Brain microvascular endothelial cell (primary cell): ENCODE measurements around the gene HMGCL.
A peak's percentile ranks its signal among the peaks of the same experiment; 100 is the strongest.

Experiments used
- DNase-seq: peaks from one replicate; pipeline ENCODE4 v3.0.0-alpha.2; 2020
- H3K27ac ChIP-seq: fragments of 250-450 bp; sonication (Bioruptor Pico); 2 replicates; pipeline ENCODE4 v1.5.1; 2020; ENCODE audit warnings: mild to moderate bottlenecking, moderate library complexity
- H3K27me3 ChIP-seq: fragments of 250-450 bp; sonication (Bioruptor Pico); replicated peaks from 2 replicates; pipeline ENCODE4 v1.5.1; 2020; ENCODE audit warnings: mild to moderate bottlenecking
- H3K36me3 ChIP-seq: fragments of 250-450 bp; sonication (Bioruptor Pico); replicated peaks from 2 replicates; pipeline ENCODE4 v1.5.1; 2020; ENCODE audit warnings: mild to moderate bottlenecking
- H3K4me3 ChIP-seq: 2 replicates; pipeline ENCODE4 v1.5.1; 2011; ENCODE audit warnings: low read depth, mild to moderate bottlenecking, control low read depth, low read length, moderate library complexity
- in situ Hi-C: cut with HindIII; loops from 2 replicates; pipeline ENCODE4 v1.10.0; 2017; ENCODE audit warnings: low sequenced_read_pairs, low pct_ligation_motif_present
- TF ChIP-seq, protein P1 (sequence below): IDR thresholded peaks from 2 replicates; pipeline ENCODE4 v1.5.1; 2011; ENCODE audit warnings: low read depth, mild to moderate bottlenecking, moderate library complexity, low read length, control low read depth, inconsistent platforms; ENCODE audit errors: missing control alignments

HMGCL gene

DNA sequence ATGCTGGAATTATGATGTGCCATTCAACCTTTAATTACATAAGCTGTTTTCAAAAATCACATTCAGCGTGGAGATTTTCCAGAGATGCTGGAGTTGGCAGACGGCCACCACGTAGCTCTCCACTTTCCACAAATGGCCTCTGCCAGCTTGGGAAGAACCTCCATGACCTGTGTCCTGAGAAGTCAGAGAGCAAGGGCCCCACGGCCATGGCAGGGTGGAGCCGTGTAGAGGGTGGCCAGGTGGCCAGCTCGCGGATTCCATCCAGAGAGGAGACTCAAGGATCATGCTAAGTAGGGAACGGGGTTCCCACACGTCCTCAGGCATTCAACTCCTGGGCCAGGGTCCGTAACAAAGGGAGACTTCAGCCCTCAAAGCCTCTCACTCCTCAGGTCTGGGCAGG, 23.4 kb downstream of the HMGCL start:
- in situ Hi-C loops = no loop called here
- Histone ChIP-seq H3K27me3 (no peaks in the 10 kb centered on the region), H3K36me3 (peaks cover 16% of the 10 kb centered on the region), H3K27ac (no peak overlapping the region), H3K4me3 (no peak overlapping the region)
- DNase-seq = no peak
- TF ChIP-seq, protein P1, sequence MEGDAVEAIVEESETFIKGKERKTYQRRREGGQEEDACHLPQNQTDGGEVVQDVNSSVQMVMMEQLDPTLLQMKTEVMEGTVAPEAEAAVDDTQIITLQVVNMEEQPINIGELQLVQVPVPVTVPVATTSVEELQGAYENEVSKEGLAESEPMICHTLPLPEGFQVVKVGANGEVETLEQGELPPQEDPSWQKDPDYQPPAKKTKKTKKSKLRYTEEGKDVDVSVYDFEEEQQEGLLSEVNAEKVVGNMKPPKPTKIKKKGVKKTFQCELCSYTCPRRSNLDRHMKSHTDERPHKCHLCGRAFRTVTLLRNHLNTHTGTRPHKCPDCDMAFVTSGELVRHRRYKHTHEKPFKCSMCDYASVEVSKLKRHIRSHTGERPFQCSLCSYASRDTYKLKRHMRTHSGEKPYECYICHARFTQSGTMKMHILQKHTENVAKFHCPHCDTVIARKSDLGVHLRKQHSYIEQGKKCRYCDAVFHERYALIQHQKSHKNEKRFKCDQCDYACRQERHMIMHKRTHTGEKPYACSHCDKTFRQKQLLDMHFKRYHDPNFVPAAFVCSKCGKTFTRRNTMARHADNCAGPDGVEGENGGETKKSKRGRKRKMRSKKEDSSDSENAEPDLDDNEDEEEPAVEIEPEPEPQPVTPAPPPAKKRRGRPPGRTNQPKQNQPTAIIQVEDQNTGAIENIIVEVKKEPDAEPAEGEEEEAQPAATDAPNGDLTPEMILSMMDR = no peak

DNA sequence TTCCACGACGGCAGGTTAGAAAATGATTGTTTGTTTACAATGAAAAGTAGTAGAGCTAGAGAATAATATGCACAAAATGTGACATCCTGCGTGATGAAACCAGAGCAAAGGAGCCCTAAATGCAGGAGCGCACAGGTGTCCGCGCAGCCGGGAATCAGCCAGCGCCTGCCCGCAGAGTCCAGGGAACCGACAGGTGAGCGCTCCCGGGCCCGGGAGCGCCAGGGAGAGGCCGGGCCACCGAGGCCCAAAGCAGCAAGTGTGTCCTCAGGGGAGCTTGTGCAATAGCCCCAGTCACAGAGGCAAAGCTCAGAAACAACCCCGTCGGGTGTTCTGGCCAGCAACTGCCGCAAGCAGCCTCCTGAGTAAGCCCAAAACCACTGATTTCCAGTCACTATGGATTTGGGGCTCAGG, 23.9 kb downstream of the HMGCL start:
- H3K36me3 ChIP-seq = peaks cover 21% of the 10 kb centered on the region
- TF ChIP-seq, protein P1 = no peak
- peak overlapping the region; percentile 86 for H3K4me3 ChIP-seq
- in situ Hi-C loops = no loop called here
- DNase-seq = no peak
- H3K27me3 ChIP-seq = no peaks in the 10 kb centered on the region
- H3K27ac ChIP-seq = no peak overlapping the region

DNA sequence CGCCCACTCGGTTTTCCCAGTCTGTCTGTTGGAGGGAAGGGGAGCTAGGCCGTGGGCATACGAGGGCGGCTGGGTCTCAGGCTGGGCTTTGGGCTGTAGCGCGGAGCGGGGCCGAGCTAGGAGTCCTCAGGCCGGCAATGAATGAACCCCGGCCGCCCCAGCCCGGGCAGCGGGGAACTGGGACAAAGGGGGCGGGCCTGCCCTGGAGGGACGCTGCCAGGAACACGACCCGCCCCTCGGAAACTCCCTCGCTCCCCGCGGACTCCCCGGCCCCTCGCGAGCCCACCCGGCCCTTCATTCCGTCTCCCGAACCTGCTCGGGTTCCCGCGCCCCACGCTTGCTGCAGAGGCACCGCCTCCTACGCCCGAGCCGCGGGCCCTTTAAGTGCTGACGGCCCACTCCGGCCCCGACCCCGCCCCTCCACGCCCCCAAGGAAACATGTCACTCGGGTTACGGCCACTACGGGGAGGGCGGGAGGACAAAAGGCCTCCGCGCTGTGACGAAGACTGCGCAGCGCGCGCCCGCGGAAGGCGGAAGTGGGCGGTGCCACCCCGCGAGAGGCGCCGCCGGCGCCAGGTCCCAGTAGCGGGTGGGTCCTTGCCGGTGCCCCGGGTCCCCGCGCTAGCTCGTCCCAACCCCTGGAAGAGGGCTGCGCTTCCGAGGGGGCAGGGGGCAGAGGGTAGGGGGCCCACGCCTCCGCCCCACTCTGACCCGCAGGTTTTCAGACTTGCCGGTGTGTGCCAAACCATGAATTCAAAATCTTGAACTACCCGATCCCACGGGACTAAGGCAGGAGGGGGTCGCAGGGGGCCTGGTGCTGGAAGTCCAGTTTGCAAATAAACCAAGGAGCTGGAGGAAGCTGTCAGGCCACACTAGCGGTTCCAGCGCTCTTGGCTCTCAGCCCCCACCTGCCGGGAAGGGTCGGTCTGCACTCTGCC, 24.6 kb downstream of the HMGCL start, which contains the start of gene GALE:
Gene GALE, minus strand, starts transcription at position 355 of the 938 bp plus-strand sequence. CDS start 1,747 bp downstream, outside the sequence.
- TF ChIP-seq, protein P1 = peak; percentile 24
- in situ Hi-C loops = no loop called here
- no peaks in the 10 kb centered on the region for H3K27me3 ChIP-seq
- H3K4me3 ChIP-seq = peak within 1 kb of the TSS; percentile 86
- peaks cover 25% of the 10 kb centered on the region for H3K36me3 ChIP-seq
- peak within 1 kb of the TSS; percentile 51 for H3K27ac ChIP-seq
- peak; percentile 91 for DNase-seq

DNA sequence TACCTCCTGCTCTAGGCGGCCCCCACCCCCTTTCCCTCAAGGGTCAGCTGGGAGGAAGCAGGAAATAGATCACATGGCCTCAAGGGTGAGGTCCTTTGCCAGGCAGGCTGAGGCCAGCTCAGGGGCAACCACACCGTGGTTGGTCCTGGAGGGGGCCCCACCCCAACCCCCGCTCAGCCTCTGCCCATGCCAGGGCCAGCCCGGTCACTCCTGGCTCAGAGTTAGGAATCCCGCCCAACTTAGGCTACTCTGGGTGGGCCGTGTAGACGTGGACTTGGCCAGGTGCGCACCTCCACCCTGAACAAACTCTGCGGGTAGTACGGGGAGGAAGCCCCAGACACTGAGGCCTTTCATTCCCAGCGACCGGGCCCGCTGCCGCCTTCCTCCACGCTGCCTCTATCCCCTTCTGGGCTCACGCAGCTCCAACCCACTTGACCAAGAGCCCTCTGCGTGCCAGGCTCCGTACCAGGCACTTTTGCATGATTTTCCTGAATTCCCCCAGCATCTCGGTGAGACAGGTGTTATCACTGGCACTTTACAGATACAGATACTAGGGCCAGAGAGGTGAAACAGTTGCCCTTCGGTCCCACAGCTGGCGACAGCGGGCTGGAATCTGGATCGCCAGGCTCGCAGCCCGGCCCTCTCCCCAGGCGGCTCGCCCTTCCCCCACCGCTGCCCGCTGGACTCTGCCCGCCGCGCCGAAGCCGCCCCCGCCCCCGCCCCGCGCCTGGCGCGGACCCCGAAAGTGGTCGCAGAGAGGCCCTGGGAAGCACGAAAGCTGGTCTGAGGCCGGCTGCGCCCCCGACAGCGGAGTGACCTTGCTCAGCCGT, 25.4 kb downstream of the HMGCL start:
- no peak for DNase-seq
- Histone ChIP-seq H3K4me3 (peak overlapping the region; percentile 86), H3K36me3 (peaks cover 29% of the 10 kb centered on the region), H3K27ac (peak overlapping the region; percentile 51), H3K27me3 (no peaks in the 10 kb centered on the region)
- TF ChIP-seq, protein P1 = no peak
- in situ Hi-C loops = no loop called here

DNA sequence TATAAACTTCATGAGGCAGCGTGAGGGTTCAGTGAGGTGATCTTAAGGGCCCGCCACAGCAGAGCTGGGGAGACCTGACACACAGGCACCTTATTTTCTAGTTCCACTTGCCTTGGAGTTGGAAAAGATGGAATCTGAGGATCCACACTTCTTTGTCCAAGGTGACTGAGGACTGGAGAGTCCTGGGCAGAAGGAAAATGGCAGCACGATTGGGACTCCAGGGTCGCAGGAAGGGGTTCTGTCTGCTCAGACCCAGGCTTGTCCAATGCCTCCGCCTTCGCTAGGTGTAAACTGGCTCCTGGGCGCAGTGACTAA, 26.0 kb downstream of the HMGCL start:
- peak overlapping the region; percentile 86 for H3K4me3 ChIP-seq
- H3K27me3 ChIP-seq = no peaks in the 10 kb centered on the region
- DNase-seq = no peak
- no peak overlapping the region for H3K27ac ChIP-seq
- TF ChIP-seq, protein P1 = no peak
- in situ Hi-C loops = no loop called here
- H3K36me3 ChIP-seq = peaks cover 34% of the 10 kb centered on the region
